A673 (cell line): ENCODE measurements around the gene MYO7B.

Experiments
- CTCF ChIP-seq: fragments of 300-800, 200-600 bp; sonication (generic); conservative IDR thresholded peaks from 2 replicates; pipeline ENCODE4 v1.5.1; 2017; ENCODE audit warnings: low read depth, mild to moderate bottlenecking, antibody characterized with exemption, low read length, moderate library complexity, mixed read lengths
- EZH2 ChIP-seq: fragments of 200-600 bp; sonication (generic); IDR thresholded peaks from 2 replicates; pipeline ENCODE4 v1.6.1; 2017; ENCODE audit warnings: borderline replicate concordance, low read depth, mild to moderate bottlenecking, mixed read lengths, antibody characterized with exemption, low read length; ENCODE audit not compliant: poor library complexity, severe bottlenecking

- TF ChIP-seq CTCF (no peak), EZH2 (no peak)
These were observed 45.2 kb upstream of the MYO7B start for GRCh38 chr2:127490283-127490682.
